Activated T-cell treated with anti-CD3 and anti-CD28 coated beads, Interleukin-2, amount 50 U/mL, for 4 hours (primary cell): ENCODE results near the gene DAAM1. TPM values are rescaled to one million over a fixed set of nuclear protein-coding genes. Genes with fewer than 3 reads are reported as not detected.

Source experiments
- ATAC-seq, 2 donors: fragments of 200-7000 bp; cut with Tn5 transposase; one replicate each; pipeline ENCODE4 v1.10.0; 2021
- DNase-seq: peaks from one replicate; pipeline ENCODE4 v3.0.0-alpha.2; 2020
- H3K27me3 Mint-ChIP-seq: one replicate; pipeline ENCODE4 v1.8.0; 2021; ENCODE audit warnings: low read depth, mixed read lengths
- H3K36me3 Mint-ChIP-seq: one replicate; pipeline ENCODE4 v1.8.0; 2022; ENCODE audit warnings: mixed read lengths; ENCODE audit not compliant: insufficient read depth
- H3K4me1 Mint-ChIP-seq: one replicate; pipeline ENCODE4 v1.8.0; 2021; ENCODE audit warnings: low read depth, mixed read lengths
- H3K4me3 Mint-ChIP-seq: one replicate; pipeline ENCODE4 v1.8.0; 2021; ENCODE audit warnings: mild to moderate bottlenecking, moderate library complexity, mixed read lengths
- H3K9me3 Mint-ChIP-seq: one replicate; pipeline ENCODE4 v1.8.0; 2021; ENCODE audit warnings: mixed read lengths
- total RNA-seq, 3 donors: library from RNA; stranded (reverse); gene quantifications; one replicate each; pipeline ENCODE4 v1.2.1, GENCODE V29; 2021

DAAM1 gene
- total RNA-seq, 3 donors from 2014 or later = 4.5 to 6.0 (median 5.2) TPM

GRCh38 chr14:59338761-59339160, 150.3 kb downstream of the DAAM1 start:
- H3K4me3 Mint-ChIP-seq = no peak overlapping the region
- no peaks in the 10 kb centered on the region for H3K4me1 Mint-ChIP-seq
- no peaks in the 10 kb centered on the region for H3K27me3 Mint-ChIP-seq
- ATAC-seq = no peak
- no peaks in the 10 kb centered on the region for H3K9me3 Mint-ChIP-seq
- peaks cover 18% of the 10 kb centered on the region for H3K36me3 Mint-ChIP-seq
- no peak for DNase-seq

DNA sequence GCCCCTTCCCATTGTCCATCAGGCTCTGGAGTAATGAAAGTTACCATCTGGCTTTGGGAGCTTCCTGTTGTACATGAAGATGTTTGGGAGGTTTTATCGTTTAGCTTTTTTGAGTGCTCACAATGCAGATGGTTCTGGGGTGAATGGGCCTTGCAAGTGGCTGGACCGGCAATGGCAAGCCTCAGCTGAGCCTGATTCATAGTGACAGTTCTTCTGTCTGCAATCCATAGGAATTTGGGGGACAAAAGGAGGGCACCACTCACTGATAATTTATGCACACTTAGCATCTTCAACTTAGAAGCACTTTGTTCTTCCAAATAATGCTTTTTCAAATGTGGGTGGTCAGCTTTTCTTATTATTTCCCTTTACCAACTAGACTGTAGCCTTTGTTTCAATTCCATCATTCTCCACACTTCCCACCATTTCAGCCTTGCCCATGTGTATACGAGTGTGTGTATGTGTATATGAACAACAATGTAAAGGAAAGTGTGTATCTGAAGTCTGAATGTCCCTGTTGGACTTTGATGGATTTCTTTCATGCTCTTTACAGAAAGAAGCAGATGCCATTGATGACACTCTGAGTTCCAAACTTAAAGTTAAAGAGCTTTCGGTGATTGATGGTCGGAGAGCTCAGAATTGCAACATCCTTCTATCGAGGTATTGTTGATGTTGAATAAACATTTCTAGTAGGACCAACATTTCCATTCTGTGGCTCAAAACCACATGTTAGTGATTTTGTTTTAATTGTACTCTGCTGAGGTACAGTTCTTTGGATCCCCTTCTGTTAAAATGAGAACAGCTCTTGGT, 151.3 kb downstream of the DAAM1 start:
- ATAC-seq = no peak
- Mint-ChIP-seq H3K4me3 (no peak overlapping the region), H3K27me3 (no peaks in the 10 kb centered on the region)

DNA sequence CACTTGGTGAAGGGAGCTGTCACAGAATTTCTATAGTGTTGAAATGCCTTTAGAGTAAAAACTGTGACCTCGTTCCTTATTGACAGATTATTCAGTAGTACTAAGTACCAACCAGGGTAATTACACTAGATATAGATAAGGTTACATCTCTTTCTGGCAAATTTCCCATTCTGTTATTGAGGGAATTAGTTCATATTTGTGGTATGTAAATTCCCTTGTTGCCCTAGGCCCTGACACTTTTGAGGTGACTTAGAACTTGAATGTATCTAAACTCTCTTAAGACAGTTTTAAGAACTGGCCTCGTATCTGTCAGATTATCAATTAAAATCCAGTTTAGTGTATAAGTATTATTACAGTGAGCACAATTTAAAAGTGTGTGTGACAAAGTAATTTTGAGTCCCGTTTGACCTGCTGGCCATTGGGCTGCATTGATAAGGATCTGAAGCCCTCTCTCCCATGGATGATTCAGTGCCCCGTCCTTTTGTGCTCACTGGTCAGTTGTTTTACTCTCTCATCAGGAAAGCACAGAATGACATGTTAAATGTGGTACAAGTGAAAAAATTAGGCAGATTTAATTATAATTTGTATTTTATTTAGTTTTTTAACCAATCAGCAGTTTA, 153.5 kb downstream of the DAAM1 start:
- no peak for DNase-seq
- Mint-ChIP-seq H3K4me1 (no peaks in the 10 kb centered on the region), H3K27me3 (no peaks in the 10 kb centered on the region), H3K4me3 (no peak overlapping the region), H3K9me3 (no peaks in the 10 kb centered on the region), H3K36me3 (peaks cover 11% of the 10 kb centered on the region)
- no peak for ATAC-seq

More for the DNA sequence above, 151.3 kb downstream of the DAAM1 start:
- Mint-ChIP-seq H3K36me3 (peaks cover 15% of the 10 kb centered on the region), H3K9me3 (no peaks in the 10 kb centered on the region), H3K4me1 (no peaks in the 10 kb centered on the region)
- DNase-seq = no peak

GRCh38 chr14:59342516-59343484, 154.3 kb downstream of the DAAM1 start:
- H3K36me3 Mint-ChIP-seq = peaks cover 18% of the 10 kb centered on the region
- no peak overlapping the region for H3K4me3 Mint-ChIP-seq
- no peaks in the 10 kb centered on the region for H3K27me3 Mint-ChIP-seq
- H3K4me1 Mint-ChIP-seq = no peaks in the 10 kb centered on the region
- no peaks in the 10 kb centered on the region for H3K9me3 Mint-ChIP-seq
- ATAC-seq (no peak), DNase-seq (no peak)

GRCh38 chr14:59343585-59343984, 155.1 kb downstream of the DAAM1 start:
- H3K27me3 Mint-ChIP-seq = no peaks in the 10 kb centered on the region
- no peaks in the 10 kb centered on the region for H3K4me1 Mint-ChIP-seq
- no peak for ATAC-seq
- H3K36me3 Mint-ChIP-seq = peaks cover 21% of the 10 kb centered on the region
- no peak overlapping the region for H3K4me3 Mint-ChIP-seq
- DNase-seq = no peak
- no peaks in the 10 kb centered on the region for H3K9me3 Mint-ChIP-seq

- Mint-ChIP-seq H3K27me3 (no peaks in the 10 kb centered on the region), H3K9me3 (no peaks in the 10 kb centered on the region), H3K36me3 (peaks cover 21% of the 10 kb centered on the region), H3K4me1 (no peaks in the 10 kb centered on the region), H3K4me3 (no peak overlapping the region)
- no peak for ATAC-seq
- DNase-seq = no peak
These were observed 155.5 kb downstream of the DAAM1 start for GRCh38 chr14:59344016-59344415.

- H3K9me3 Mint-ChIP-seq = no peaks in the 10 kb centered on the region
- H3K36me3 Mint-ChIP-seq = peaks cover 19% of the 10 kb centered on the region
- H3K27me3 Mint-ChIP-seq = no peaks in the 10 kb centered on the region
- ATAC-seq (no peak), DNase-seq (no peak)
- no peak overlapping the region for H3K4me3 Mint-ChIP-seq
- H3K4me1 Mint-ChIP-seq = no peaks in the 10 kb centered on the region
These were observed 156.4 kb downstream of the DAAM1 start for GRCh38 chr14:59344691-59345455.

DNA sequence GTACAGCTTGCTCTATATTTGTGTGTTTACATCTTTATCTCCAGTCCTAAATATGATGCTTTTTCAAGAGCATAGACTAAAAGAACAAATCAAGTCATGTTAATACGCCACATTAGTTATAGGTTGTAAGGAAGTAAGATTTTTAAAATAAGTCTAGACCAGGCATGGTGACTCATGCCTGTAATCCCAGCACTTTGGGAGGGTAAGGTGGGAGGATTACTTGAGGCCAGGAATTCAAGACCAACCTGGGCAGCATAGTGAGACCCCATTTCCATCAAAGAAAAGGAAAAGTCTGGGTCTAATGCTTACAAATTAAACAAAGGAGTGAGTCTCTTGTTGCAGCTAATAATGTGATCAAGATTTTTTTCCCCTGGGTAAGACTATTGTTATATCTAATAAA, 157.9 kb downstream of the DAAM1 start:
- no peak for ATAC-seq
- H3K36me3 Mint-ChIP-seq = peaks cover 11% of the 10 kb centered on the region
- no peak for DNase-seq
- no peaks in the 10 kb centered on the region for H3K9me3 Mint-ChIP-seq
- no peak overlapping the region for H3K4me3 Mint-ChIP-seq
- H3K4me1 Mint-ChIP-seq = no peaks in the 10 kb centered on the region
- H3K27me3 Mint-ChIP-seq = no peaks in the 10 kb centered on the region

- H3K4me1 Mint-ChIP-seq = no peaks in the 10 kb centered on the region
- H3K36me3 Mint-ChIP-seq = peaks cover 13% of the 10 kb centered on the region
- no peaks in the 10 kb centered on the region for H3K9me3 Mint-ChIP-seq
- no peaks in the 10 kb centered on the region for H3K27me3 Mint-ChIP-seq
- DNase-seq (no peak), ATAC-seq (no peak)
- no peak overlapping the region for H3K4me3 Mint-ChIP-seq
These were observed 158.5 kb downstream of the DAAM1 start for GRCh38 chr14:59346796-59347510.

GRCh38 chr14:59347511-59347900, 159.0 kb downstream of the DAAM1 start:
- H3K4me1 Mint-ChIP-seq = no peaks in the 10 kb centered on the region
- DNase-seq (no peak), ATAC-seq (no peak)
- H3K36me3 Mint-ChIP-seq = peaks cover 18% of the 10 kb centered on the region
- no peaks in the 10 kb centered on the region for H3K27me3 Mint-ChIP-seq
- no peak overlapping the region for H3K4me3 Mint-ChIP-seq
- H3K9me3 Mint-ChIP-seq = no peaks in the 10 kb centered on the region

GRCh38 chr14:59347915-59348314, 159.4 kb downstream of the DAAM1 start:
- H3K4me1 Mint-ChIP-seq = no peaks in the 10 kb centered on the region
- no peaks in the 10 kb centered on the region for H3K9me3 Mint-ChIP-seq

DNA sequence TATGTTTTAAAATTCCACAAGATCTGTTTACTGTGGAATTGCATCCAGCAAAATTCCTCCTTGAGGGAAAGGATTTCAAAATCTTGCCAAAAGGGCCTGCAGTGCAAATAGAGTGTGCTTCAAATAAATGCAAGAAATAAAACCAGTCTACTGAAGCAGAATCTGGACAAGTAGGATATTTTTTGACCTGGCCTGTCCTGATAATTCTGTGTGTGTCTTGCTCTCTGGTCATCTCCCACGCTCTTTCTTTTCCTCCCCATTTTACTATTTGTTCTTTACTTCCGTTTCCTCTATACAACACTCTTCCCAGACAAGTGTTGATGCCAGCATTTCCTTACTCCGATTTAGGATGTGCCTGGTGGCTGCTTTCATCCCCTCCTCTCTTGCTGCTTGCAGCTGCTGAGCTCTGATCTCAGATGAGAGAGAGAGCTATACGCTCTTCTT, 160.8 kb downstream of the DAAM1 start:
- ATAC-seq (no peak), DNase-seq (no peak)
- Mint-ChIP-seq H3K27me3 (no peaks in the 10 kb centered on the region), H3K4me3 (no peak overlapping the region), H3K36me3 (peaks cover 24% of the 10 kb centered on the region), H3K9me3 (no peaks in the 10 kb centered on the region), H3K4me1 (no peaks in the 10 kb centered on the region)

More at GRCh38 chr14:59347915-59348314, 159.4 kb downstream of the DAAM1 start:
- Mint-ChIP-seq H3K4me3 (no peak overlapping the region), H3K27me3 (no peaks in the 10 kb centered on the region), H3K36me3 (peaks cover 18% of the 10 kb centered on the region)
- DNase-seq (no peak), ATAC-seq (no peak)

DNA sequence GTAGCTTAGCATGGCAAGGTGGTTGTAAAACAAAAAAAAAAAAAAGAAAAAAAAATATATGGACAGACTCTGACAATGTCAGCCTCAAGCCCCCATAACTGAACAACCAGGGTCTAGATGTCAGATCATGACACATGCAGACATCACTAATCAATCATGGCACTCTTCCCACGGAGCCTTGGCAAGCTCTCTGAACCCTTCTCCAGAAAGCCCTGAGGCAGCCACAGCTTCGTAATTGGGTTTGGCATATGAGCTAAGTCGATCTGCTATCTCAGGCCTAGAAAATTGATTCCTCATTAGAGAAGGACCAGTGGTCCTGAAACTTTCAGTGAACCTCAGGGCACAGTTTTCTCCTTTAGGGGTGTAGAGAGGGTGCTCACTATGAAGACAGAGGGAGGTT, 164.5 kb downstream of the DAAM1 start:
- DNase-seq (no peak), ATAC-seq (no peak)
- no peak overlapping the region for H3K4me3 Mint-ChIP-seq
- no peaks in the 10 kb centered on the region for H3K4me1 Mint-ChIP-seq
- H3K36me3 Mint-ChIP-seq = peaks cover 42% of the 10 kb centered on the region
- H3K27me3 Mint-ChIP-seq = no peaks in the 10 kb centered on the region
- H3K9me3 Mint-ChIP-seq = no peaks in the 10 kb centered on the region
